ENCODE results near the gene PDLIM4.
A peak's percentile ranks its signal among the peaks of the same experiment; 100 is the strongest.

The PDLIM4 gene

GRCh38 chr5:132253452-132254320 is 3.8 kb upstream of the PDLIM4 start:
- DNase-seq (ENCODE audit: low read depth, low spot score) = no peak

GRCh38 chr5:132254321-132254977 is 3.0 kb upstream of the PDLIM4 start:
- DNase-seq (ENCODE audit: low read depth, low spot score) = no peak

- no peak for DNase-seq (ENCODE audit: low read depth, low spot score)
Observed at GRCh38 chr5:132256086-132256782, 1.3 kb upstream of the PDLIM4 start.

- no peak for DNase-seq (ENCODE audit: low read depth, low spot score)
Observed at GRCh38 chr5:132256783-132257130, 739 bp upstream of the PDLIM4 start.

- no peak for DNase-seq (ENCODE audit: low read depth, low spot score)
Observed at GRCh38 chr5:132258102-132259068, 889 bp downstream of the PDLIM4 start.

GRCh38 chr5:132259069-132259851 is 1.8 kb downstream of the PDLIM4 start:
- peak; percentile 81 for DNase-seq (ENCODE audit: low read depth, low spot score)

GRCh38 chr5:132260051-132260450 is 2.6 kb downstream of the PDLIM4 start:
- DNase-seq (ENCODE audit: low read depth, low spot score) = no peak

GRCh38 chr5:132260714-132261551 is 3.4 kb downstream of the PDLIM4 start:
- no peak for DNase-seq (ENCODE audit: low read depth, low spot score)

- no peak for DNase-seq (ENCODE audit: low read depth, low spot score)
Observed at GRCh38 chr5:132261881-132262845, 4.7 kb downstream of the PDLIM4 start.

- no peak for DNase-seq (ENCODE audit: low read depth, low spot score)
Observed at GRCh38 chr5:132262882-132263547, 5.5 kb downstream of the PDLIM4 start.

- no peak for DNase-seq (ENCODE audit: low read depth, low spot score)
Observed at GRCh38 chr5:132263548-132264261, 6.2 kb downstream of the PDLIM4 start.

GRCh38 chr5:132264546-132265335 is 7.2 kb downstream of the PDLIM4 start:
- DNase-seq (ENCODE audit: low read depth, low spot score) = no peak

GRCh38 chr5:132265336-132266030 is 8.0 kb downstream of the PDLIM4 start:
- DNase-seq (ENCODE audit: low read depth, low spot score) = no peak

GRCh38 chr5:132266031-132266835 is 8.7 kb downstream of the PDLIM4 start:
- DNase-seq (ENCODE audit: low read depth, low spot score) = no peak

- no peak for DNase-seq (ENCODE audit: low read depth, low spot score)
Observed at GRCh38 chr5:132266836-132267160, 9.3 kb downstream of the PDLIM4 start.

All from brain pericyte (primary cell).